Body of pancreas (tissue), 4 donors: Measurements from ENCODE around the gene PTPRN2. TPM values are rescaled to one million over a fixed set of nuclear protein-coding genes. Genes with fewer than 3 reads are reported as not detected.

Experiments used
- ATAC-seq: fragments of 150-250 bp; one replicate; pipeline ENCODE4 v1.9.1; 2016
- DNase-seq, 4 donors: peaks; one replicate each; pipeline ENCODE4 v3.0.0-alpha.2; 2019
- H3K27ac ChIP-seq, 4 donors: fragments of 200-600 bp; sonication (generic); 1 replicate in 3 of 4; 2 replicates in 1 of 4; pipeline versions ENCODE4 v1.5.1 to v1.6.1; 2016 to 2019; ENCODE audit warnings: mild to moderate bottlenecking in 1 of 4, mixed read lengths in 1 of 4, moderate library complexity in 1 of 4
- H3K27me3 ChIP-seq, 2 donors: fragments of 200-600 bp; sonication (generic); one replicate each; pipeline ENCODE4 v1.6.0; 2016; ENCODE audit warnings: mild to moderate bottlenecking in 1 of 2
- H3K36me3 ChIP-seq, 2 donors: fragments of 200-600 bp; sonication (generic); replicated peaks in 1 of 2; 2 replicates each; pipeline ENCODE4 v1.5.1; 2016; ENCODE audit warnings: low read depth in 2 of 2; ENCODE audit not compliant: insufficient read depth in 1 of 2
- H3K4me1 ChIP-seq: fragments of 200-600 bp; sonication (generic); one replicate; pipeline ENCODE4 v1.6.0; 2016
- H3K4me3 ChIP-seq, 2 donors: fragments of 200-600 bp; sonication (generic); 1 replicate in 1 of 2; 2 replicates in 1 of 2; pipeline ENCODE4 v1.5.1; 2016 to 2019
- H3K9me3 ChIP-seq, 3 donors: fragments of 200-600 bp; sonication (generic); 1 replicate in 2 of 3; 2 replicates in 1 of 3; pipeline ENCODE4 v1.5.1; 2016
- CTCF ChIP-seq, 7 experiments: fragments of 450-650 bp in 4 of 7; fragments of 200-600 bp in 3 of 7; sonication (generic) in 3 of 7; IDR thresholded peaks; one replicate each; pipeline ENCODE4 v1.5.1; 2016 to 2019; ENCODE audit warnings: antibody characterized with exemption in 7 of 7
- POLR2A ChIP-seq, 3 donors: fragments of 450-650 bp; IDR thresholded peaks; one replicate each; pipeline ENCODE4 v1.6.1; 2016; ENCODE audit warnings: antibody characterized with exemption in 3 of 3, mild to moderate bottlenecking in 2 of 3
- WGBS, 2 donors: methylation state at CpG; one replicate each; pipeline ENCODE4 v1.1.5; 2017; 5-methylcytosine and 5-hydroxymethylcytosine counted together
- intact Hi-C: fragments of 100-400 bp; cut with DNase I; formaldehyde crosslinking; loops from one replicate; pipeline ENCODE4 v1.15.1; 2023
- total RNA-seq, 2 donors: library from RNA; depleted of rRNA; stranded (reverse); fragments of >200 nt; gene quantifications; one replicate each; pipeline ENCODE4 v1.1.0, GENCODE V29; 2016

Gene PTPRN2
- total RNA-seq, 2 donors from 2014 or later = 31.6 to 76.1 TPM

DNA sequence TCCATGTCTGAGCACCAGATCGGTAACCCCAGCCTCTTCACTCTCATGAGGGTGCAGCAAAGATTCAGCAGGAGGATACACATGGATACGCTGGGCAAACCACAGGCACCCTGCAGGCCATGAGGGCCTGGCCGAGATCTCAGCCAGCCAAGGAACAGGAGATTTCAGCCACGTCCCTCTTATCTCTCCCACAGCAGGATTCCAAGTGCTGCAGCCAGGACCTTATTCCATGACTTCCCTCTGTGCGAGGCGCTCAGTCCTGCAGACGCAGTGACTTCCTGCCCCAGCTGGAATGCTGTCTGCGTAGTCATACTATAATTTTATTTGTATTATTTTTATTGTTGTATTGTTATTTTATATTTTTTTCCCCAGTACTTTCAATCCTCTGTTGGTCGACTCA, 66.8 kb downstream of the PTPRN2 start:
- no peak overlapping the region for H3K4me3 ChIP-seq
- no peak overlapping the region for H3K27ac ChIP-seq
- TF ChIP-seq CTCF (IDR thresholded peaks at IDR 0.05) (no peak), POLR2A (IDR thresholded peaks at IDR 0.05) (no peak)
- ATAC-seq (no peak), DNase-seq (no peak)
- H3K9me3 ChIP-seq = no peaks in the 10 kb centered on the region
- H3K27me3 ChIP-seq = no peaks in the 10 kb centered on the region
- intact Hi-C loops = no loop called here
- no peaks in the 10 kb centered on the region for H3K36me3 ChIP-seq
- peaks cover 8% of the 10 kb centered on the region for H3K4me1 ChIP-seq
- WGBS, 2 donors = 80 to 92% methylated on average over 9 of the region's 9 CpGs

GRCh38 chr7:158519633-158520174, 67.9 kb downstream of the PTPRN2 start:
- Histone ChIP-seq H3K27ac (no peak overlapping the region), H3K9me3 (no peaks in the 10 kb centered on the region), H3K4me1 (peaks cover 8% of the 10 kb centered on the region), H3K36me3 (no peaks in the 10 kb centered on the region), H3K4me3 (no peak overlapping the region), H3K27me3 (no peaks in the 10 kb centered on the region)
- WGBS, 2 donors = 71 to 82% methylated on average over 4 of the region's 4 CpGs
- intact Hi-C loops = no loop called here
- no peak for TF ChIP-seq POLR2A (IDR thresholded peaks at IDR 0.05)
- TF ChIP-seq CTCF (IDR thresholded peaks at IDR 0.05) = no peak
- ATAC-seq (no peak), DNase-seq (no peak)

DNA sequence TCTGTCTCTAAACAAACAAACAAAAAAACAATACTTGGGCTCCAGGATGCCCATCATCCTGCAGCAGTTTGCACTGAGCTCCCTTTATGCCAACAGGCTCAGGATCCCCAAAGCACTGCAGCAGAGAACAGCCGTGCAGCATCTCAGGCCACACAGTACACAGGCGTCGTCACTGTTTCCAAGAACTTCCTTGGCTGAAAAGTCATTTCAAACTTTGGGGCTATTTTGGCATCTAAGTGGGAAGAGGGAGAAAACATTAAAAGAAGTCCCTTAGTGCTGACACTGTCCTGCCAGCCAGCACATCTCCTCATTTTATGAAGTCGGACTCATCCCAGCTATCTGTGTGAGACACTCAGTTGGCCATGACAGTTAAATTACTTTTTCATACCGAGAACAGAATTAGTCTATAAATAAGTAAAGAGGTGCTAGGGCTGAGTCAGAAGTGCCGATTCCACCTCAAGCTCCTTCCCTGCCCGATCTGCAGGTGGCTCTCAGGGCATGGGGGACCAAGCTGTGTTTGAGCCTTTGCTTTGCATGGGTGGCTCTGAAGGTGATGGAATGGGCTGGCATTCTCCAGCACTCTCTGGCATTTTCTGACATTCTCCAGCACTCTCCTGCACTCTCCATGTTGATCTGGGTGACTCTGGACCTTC, 68.5 kb downstream of the PTPRN2 start:
- ATAC-seq (no peak), DNase-seq (no peak)
- WGBS, 2 donors = 81 to 88% methylated on average over 7 of the region's 7 CpGs
- Histone ChIP-seq H3K4me3 (no peak overlapping the region), H3K27me3 (no peaks in the 10 kb centered on the region), H3K27ac (no peak overlapping the region), H3K36me3 (no peaks in the 10 kb centered on the region), H3K4me1 (peaks cover 8% of the 10 kb centered on the region), H3K9me3 (no peaks in the 10 kb centered on the region)
- intact Hi-C loops = no loop called here
- TF ChIP-seq POLR2A (IDR thresholded peaks at IDR 0.05) (no peak), CTCF (IDR thresholded peaks at IDR 0.05) (no peak)

- peaks cover under 1% of the 10 kb centered on the region for H3K4me1 ChIP-seq
- H3K27me3 ChIP-seq = no peaks in the 10 kb centered on the region
- no peak for ATAC-seq
- no peak overlapping the region for H3K27ac ChIP-seq
- no peak overlapping the region for H3K4me3 ChIP-seq
- H3K36me3 ChIP-seq = no peaks in the 10 kb centered on the region
- WGBS, 2 donors = 91 to 92% methylated on average over 4 of the region's 4 CpGs
- no peak for DNase-seq
- peaks cover 0 to 2% (median 0%) of the 10 kb centered on the region in 3 donors for H3K9me3 ChIP-seq
- intact Hi-C loops = no loop called here
- TF ChIP-seq CTCF (IDR thresholded peaks at IDR 0.05) (no peak), POLR2A (IDR thresholded peaks at IDR 0.05) (no peak)
Measured at GRCh38 chr7:158517571-158517970, 70.1 kb downstream of the PTPRN2 start.

GRCh38 chr7:158517072-158517471, 70.6 kb downstream of the PTPRN2 start:
- Histone ChIP-seq H3K9me3 (peaks cover 0 to 7% (median 0%) of the 10 kb centered on the region in 3 donors), H3K36me3 (no peaks in the 10 kb centered on the region), H3K27me3 (no peaks in the 10 kb centered on the region), H3K4me1 (no peaks in the 10 kb centered on the region), H3K27ac (no peak overlapping the region), H3K4me3 (no peak overlapping the region)
- TF ChIP-seq POLR2A (IDR thresholded peaks at IDR 0.05) (no peak), CTCF (IDR thresholded peaks at IDR 0.05) (no peak)
- intact Hi-C loops = no loop called here
- no peak for DNase-seq
- no peak for ATAC-seq
- 79 to 100% methylated on average over 1 to 10 of the region's 11 CpGs for WGBS, 2 donors
